Keratinocyte (primary cell): Measurements from ENCODE around the gene IL1RL2. TPM values are rescaled to one million over a fixed set of nuclear protein-coding genes. Genes with fewer than 3 reads are reported as not detected.

Experiments
- DNase-seq: peaks from one replicate; pipeline ENCODE4 v3.0.0-alpha.2; 2011; ENCODE audit warnings: low read depth, missing footprints, low spot score
- FAIRE-seq: peaks from 2 replicates; lab custom pipeline; 2011; peaks lifted over from hg19 to GRCh38; lab: Jason Lieb, UNC
- H2AFZ ChIP-seq: 2 replicates; pipeline ENCODE4 v1.6.0; 2012; ENCODE audit warnings: low read length, control low read depth, inconsistent platforms; ENCODE audit not compliant: control insufficient read depth
- H3K27ac ChIP-seq: 2 replicates; pipeline ENCODE4 v1.5.1; 2011; ENCODE audit warnings: low read length; ENCODE audit not compliant: control insufficient read depth, insufficient read depth
- H3K27me3 ChIP-seq: 3 replicates; pipeline ENCODE4 v1.6.0; 2011; ENCODE audit warnings: low read length; ENCODE audit not compliant: control insufficient read depth, insufficient read depth; ENCODE audit errors: extremely low read depth
- H3K36me3 ChIP-seq, 2 experiments: 2 replicates in 1 of 2; 3 replicates in 1 of 2; pipeline ENCODE4 v1.5.1; 2011; ENCODE audit warnings: low read length in 2 of 2, mild to moderate bottlenecking in 1 of 2; ENCODE audit not compliant: control insufficient read depth in 2 of 2, insufficient read depth in 2 of 2; ENCODE audit errors: extremely low read depth in 1 of 2
- H3K4me1 ChIP-seq: 3 replicates; pipeline ENCODE4 v1.5.1; 2011; ENCODE audit warnings: low read length; ENCODE audit not compliant: control insufficient read depth, insufficient read depth; ENCODE audit errors: extremely low read depth
- H3K4me2 ChIP-seq: 3 replicates; pipeline ENCODE4 v1.6.0; 2011; ENCODE audit warnings: low read depth, low read length; ENCODE audit not compliant: control insufficient read depth, insufficient read depth; ENCODE audit errors: extremely low read depth
- H3K4me3 ChIP-seq, 3 experiments: fragments of 200-600 bp in 1 of 3; sonication (generic) in 1 of 3; 2 replicates in 2 of 3; 3 replicates in 1 of 3; pipeline ENCODE4 v1.5.1; 2011 to 2016; ENCODE audit warnings: low read length in 3 of 3, mild to moderate bottlenecking in 3 of 3, control low read depth in 2 of 3, inconsistent platforms in 1 of 3, low read depth in 1 of 3, mixed read lengths in 1 of 3, mixed run types in 1 of 3, moderate library complexity in 1 of 3; ENCODE audit not compliant: control insufficient read depth in 2 of 3, insufficient read depth in 2 of 3; ENCODE audit errors: extremely low read depth in 1 of 3
- H3K79me2 ChIP-seq: 2 replicates; pipeline ENCODE4 v1.6.0; 2012; ENCODE audit warnings: low read length; ENCODE audit not compliant: control insufficient read depth, insufficient read depth
- H3K9ac ChIP-seq: 3 replicates; pipeline ENCODE4 v1.6.0; 2011; ENCODE audit warnings: low read length; ENCODE audit not compliant: control insufficient read depth, insufficient read depth; ENCODE audit errors: extremely low read depth
- H3K9me1 ChIP-seq: 3 replicates; pipeline ENCODE4 v1.6.0; 2011; ENCODE audit warnings: low read length; ENCODE audit not compliant: control insufficient read depth, insufficient read depth; ENCODE audit errors: extremely low read depth
- H3K9me3 ChIP-seq: 2 replicates; pipeline ENCODE4 v1.5.1; 2012; ENCODE audit warnings: low read depth, low read length; ENCODE audit not compliant: control insufficient read depth
- H4K20me1 ChIP-seq: 3 replicates; pipeline ENCODE4 v1.6.0; 2011; ENCODE audit warnings: low read length; ENCODE audit not compliant: control insufficient read depth, insufficient read depth; ENCODE audit errors: extremely low read depth
- EZH2 ChIP-seq: IDR thresholded peaks from one replicate; pipeline ENCODE4 v1.6.1; 2012; ENCODE audit warnings: inconsistent platforms, mild to moderate bottlenecking, low read length, moderate library complexity
- dilution Hi-C: fragments of 300-500 bp; cut with MboI; formaldehyde crosslinking; loops from one replicate; pipeline ENCODE4 v1.7.0; 2020; ENCODE audit warnings: low sequenced_read_pairs; ENCODE audit not compliant: extremely low pct_ligation_motif_present
- polyA plus RNA-seq, 5 experiments: library from polyadenylated mRNA; depleted of rRNA in 3 of 5; stranded (reverse) in 3 of 5; stranded (forward) in 1 of 5; unstranded in 1 of 5; fragments of >200 nt; gene quantifications; 1 replicate in 1 of 5; 2 replicates in 3 of 5; 3 replicates in 1 of 5; pipeline versions ENCODE4 v1.2.1 to v1.2.3, GENCODE V29; 2011 to 2012; ENCODE audit warnings: missing spikeins in 2 of 5, low read depth in 1 of 5, low replicate concordance in 1 of 5
- TF ChIP-seq, protein P1 (sequence below), 3 experiments: IDR thresholded peaks in 1 of 3; conservative IDR thresholded peaks in 1 of 3; optimal IDR thresholded peaks in 1 of 3; 2 replicates in 2 of 3; 3 replicates in 1 of 3; pipeline versions ENCODE3 to v1.5.1; 2011; ENCODE audit warnings: low read length in 3 of 3, mild to moderate bottlenecking in 3 of 3, moderate library complexity in 2 of 3, control low read depth in 1 of 3, inconsistent platforms in 1 of 3; ENCODE audit not compliant: insufficient read depth in 2 of 3; ENCODE audit errors: extremely low read depth in 1 of 3

Gene IL1RL2
- polyA plus RNA-seq, 1 donor (not counting 4 experiments of a cell fraction or from before 2014, with no cell fraction given), result 1.5 TPM

DNA sequence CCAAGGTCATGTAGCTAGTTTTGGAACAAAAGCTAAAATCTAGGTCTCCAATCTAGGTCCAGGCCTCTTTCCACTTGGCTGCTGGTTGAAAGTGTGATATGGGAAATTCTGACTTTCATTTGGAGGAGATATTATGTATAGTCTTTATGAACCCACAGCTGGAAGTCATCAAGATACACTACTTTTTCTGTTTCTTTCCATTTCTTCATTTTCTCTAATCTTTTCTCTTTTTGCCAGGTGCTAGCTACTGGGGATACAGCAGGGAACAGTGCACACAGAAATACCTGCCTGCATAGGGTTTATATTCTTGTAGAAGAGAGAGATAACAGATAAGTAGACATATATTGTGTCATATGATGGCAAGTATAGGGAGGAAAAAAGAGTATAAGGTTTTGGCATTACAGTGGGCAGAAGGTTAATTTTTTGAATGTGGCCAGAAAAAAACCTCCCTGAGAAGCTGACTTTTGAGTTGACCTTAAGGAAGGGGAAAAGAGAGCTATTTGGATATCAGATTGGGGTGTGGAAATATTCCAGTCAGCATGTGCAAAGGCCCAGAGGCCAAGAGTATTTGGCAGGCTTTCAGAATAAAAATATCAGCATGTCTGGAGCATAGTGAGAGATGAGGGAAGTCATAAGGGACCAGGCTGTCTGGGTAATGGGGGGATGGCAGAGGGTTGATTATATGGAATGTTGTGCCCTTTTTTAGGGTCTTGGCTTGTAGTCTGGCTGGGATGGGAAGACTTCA lies 28.6 kb upstream of the IL1RL2 start:
- Histone ChIP-seq H4K20me1 (no peaks in the 10 kb centered on the region), H3K79me2 (no peaks in the 10 kb centered on the region), H2AFZ (no peak overlapping the region), H3K9ac (no peak overlapping the region), H3K4me2 (no peak overlapping the region), H3K9me3 (no peaks in the 10 kb centered on the region), H3K4me1 (peaks cover 20% of the 10 kb centered on the region), H3K27ac (no peak overlapping the region), H3K36me3 (peaks cover 0 to 3% of the 10 kb centered on the region in 2 experiments), H3K9me1 (no peaks in the 10 kb centered on the region), H3K4me3 (no peak overlapping the region), H3K27me3 (no peaks in the 10 kb centered on the region)
- no peak for TF ChIP-seq EZH2
- TF ChIP-seq, protein P1, sequence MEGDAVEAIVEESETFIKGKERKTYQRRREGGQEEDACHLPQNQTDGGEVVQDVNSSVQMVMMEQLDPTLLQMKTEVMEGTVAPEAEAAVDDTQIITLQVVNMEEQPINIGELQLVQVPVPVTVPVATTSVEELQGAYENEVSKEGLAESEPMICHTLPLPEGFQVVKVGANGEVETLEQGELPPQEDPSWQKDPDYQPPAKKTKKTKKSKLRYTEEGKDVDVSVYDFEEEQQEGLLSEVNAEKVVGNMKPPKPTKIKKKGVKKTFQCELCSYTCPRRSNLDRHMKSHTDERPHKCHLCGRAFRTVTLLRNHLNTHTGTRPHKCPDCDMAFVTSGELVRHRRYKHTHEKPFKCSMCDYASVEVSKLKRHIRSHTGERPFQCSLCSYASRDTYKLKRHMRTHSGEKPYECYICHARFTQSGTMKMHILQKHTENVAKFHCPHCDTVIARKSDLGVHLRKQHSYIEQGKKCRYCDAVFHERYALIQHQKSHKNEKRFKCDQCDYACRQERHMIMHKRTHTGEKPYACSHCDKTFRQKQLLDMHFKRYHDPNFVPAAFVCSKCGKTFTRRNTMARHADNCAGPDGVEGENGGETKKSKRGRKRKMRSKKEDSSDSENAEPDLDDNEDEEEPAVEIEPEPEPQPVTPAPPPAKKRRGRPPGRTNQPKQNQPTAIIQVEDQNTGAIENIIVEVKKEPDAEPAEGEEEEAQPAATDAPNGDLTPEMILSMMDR (optimal IDR thresholded peaks at IDR 0.05 in 1 of 3, IDR thresholded peaks at IDR 0.05 in 1 of 3, conservative IDR thresholded peaks at IDR 0.05 in 1 of 3; ENCODE audit: extremely low read depth in 1 of 3, insufficient read depth in 2 of 3, low read length in 3 of 3), result no peak
- FAIRE-seq (no peak), DNase-seq (no peak)
- dilution Hi-C loops, result loop anchor here (25.0 kb wide), 1 partner anchor 146 kb away; no protein-coding TSS in a partner anchor

DNA sequence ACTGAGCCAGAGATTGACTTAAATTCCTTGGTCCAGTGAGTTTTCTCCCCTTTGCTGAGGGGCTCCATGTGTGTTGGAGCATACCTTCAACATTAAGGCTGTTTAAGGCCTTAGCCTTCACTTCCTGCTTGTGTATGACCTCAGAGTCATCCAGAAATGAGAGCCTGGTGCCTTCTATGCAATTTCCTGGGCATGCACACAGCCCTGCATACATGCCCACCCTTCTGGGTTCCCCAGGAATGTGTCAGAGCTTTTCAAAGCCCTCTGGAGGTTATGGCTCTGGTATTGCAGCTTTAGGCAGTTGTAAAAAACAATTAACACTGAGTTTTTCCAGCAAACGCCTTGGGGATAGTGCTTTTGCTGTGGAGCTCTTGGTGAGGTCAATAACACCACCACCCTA lies 27.5 kb upstream of the IL1RL2 start:
- Histone ChIP-seq H3K27ac (no peak overlapping the region), H2AFZ (no peak overlapping the region)

More for the DNA sequence above, 27.5 kb upstream of the IL1RL2 start:
- TF ChIP-seq, protein P1 (optimal IDR thresholded peaks at IDR 0.05 in 1 of 3, IDR thresholded peaks at IDR 0.05 in 1 of 3, conservative IDR thresholded peaks at IDR 0.05 in 1 of 3; ENCODE audit: extremely low read depth in 1 of 3, insufficient read depth in 2 of 3, low read length in 3 of 3), result no peak
- no peak for TF ChIP-seq EZH2
- dilution Hi-C loops, result loop anchor here (25.0 kb wide), 1 partner anchor 147 kb away; no protein-coding TSS in a partner anchor
- Histone ChIP-seq H3K36me3 (no peaks in the 10 kb centered on the region), H3K4me3 (no peak overlapping the region), H3K9me1 (no peaks in the 10 kb centered on the region), H3K9me3 (no peaks in the 10 kb centered on the region), H3K27me3 (no peaks in the 10 kb centered on the region), H3K4me1 (peaks cover 20% of the 10 kb centered on the region), H4K20me1 (no peaks in the 10 kb centered on the region), H3K9ac (no peak overlapping the region), H3K4me2 (no peak overlapping the region), H3K79me2 (no peaks in the 10 kb centered on the region)
- no peak for DNase-seq
- FAIRE-seq, result no peak
